HuH-7 (cell line): Measurements from ENCODE around the gene MCF2.
"Not testable (repeated sequence)": the region's sequence is repeated elsewhere in the genome, so short reads cannot be mapped to it uniquely, and the experiment has no call there.

Experiments used
- DNase-seq: peaks from one replicate; pipeline ENCODE4 v3.0.0; 2011; ENCODE audit warnings: low spot score

MCF2 gene, protein sequence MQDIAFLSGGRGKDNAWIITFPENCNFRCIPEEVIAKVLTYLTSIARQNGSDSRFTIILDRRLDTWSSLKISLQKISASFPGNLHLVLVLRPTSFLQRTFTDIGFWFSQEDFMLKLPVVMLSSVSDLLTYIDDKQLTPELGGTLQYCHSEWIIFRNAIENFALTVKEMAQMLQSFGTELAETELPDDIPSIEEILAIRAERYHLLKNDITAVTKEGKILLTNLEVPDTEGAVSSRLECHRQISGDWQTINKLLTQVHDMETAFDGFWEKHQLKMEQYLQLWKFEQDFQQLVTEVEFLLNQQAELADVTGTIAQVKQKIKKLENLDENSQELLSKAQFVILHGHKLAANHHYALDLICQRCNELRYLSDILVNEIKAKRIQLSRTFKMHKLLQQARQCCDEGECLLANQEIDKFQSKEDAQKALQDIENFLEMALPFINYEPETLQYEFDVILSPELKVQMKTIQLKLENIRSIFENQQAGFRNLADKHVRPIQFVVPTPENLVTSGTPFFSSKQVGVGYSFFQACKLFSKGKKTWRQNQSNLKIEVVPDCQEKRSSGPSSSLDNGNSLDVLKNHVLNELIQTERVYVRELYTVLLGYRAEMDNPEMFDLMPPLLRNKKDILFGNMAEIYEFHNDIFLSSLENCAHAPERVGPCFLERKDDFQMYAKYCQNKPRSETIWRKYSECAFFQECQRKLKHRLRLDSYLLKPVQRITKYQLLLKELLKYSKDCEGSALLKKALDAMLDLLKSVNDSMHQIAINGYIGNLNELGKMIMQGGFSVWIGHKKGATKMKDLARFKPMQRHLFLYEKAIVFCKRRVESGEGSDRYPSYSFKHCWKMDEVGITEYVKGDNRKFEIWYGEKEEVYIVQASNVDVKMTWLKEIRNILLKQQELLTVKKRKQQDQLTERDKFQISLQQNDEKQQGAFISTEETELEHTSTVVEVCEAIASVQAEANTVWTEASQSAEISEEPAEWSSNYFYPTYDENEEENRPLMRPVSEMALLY

DNA sequence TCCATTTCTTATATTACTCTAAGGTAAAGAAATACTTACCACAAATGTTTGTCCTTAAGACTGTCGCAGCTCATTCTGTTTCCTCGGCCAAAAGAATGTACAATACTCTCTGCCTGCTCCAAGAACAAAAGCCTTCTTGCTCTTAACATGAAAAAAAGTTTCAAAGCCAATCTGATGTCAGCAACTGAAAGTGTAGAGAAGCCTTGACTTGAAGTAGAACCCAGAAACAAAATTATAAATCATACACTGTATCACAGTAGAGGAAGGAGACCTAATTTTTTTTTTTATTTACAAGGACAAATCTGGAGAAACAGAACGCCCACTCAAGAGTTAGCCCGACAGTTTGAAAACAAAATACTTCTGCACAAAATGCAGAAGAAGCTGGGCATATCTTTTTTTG is at the start of gene MCF2:
MCF2 (minus strand) TSS at position 101 of the 400 bp plus-strand sequence. CDS start 56,423 bp downstream, outside the sequence.
- no peak for DNase-seq

DNA sequence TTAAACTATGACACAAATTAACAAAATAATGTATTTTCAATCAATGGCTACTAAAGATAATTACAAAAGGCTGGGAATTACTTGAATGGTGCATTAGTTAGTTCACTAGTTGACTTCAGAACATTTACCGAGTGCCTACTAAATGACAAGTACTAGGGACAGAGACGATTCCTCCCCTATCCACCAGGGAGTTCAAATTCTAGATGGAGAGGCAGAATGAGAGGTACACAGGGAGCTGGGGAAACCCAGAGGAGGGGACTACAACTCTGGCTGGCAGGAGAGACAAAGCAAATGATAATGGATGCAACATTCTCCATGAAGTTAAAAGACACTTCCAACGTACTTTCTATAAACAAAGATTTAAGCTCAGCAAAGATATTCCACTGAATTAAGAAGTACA is 43.1 kb upstream of the MCF2 start:
- DNase-seq, result no peak

DNA sequence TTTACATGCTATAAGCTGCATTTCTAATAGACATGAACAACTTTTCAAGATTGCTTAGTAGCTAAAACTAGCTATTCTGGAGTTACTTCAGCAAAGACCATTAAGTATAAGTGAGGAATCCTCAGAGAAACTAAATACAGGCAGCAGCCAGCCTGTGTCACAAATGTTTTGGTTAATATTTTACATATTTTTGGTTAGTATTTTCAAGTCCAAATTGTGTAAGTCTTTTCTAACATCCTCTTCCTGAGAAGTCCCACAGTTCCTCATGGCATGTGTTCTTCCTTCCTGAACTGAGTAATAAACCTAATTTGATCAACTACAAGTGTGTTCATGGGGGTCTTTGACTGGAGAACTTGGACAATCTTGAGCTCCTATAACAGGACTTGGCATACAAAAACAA is 42.4 kb upstream of the MCF2 start:
- DNase-seq, result no peak

DNA sequence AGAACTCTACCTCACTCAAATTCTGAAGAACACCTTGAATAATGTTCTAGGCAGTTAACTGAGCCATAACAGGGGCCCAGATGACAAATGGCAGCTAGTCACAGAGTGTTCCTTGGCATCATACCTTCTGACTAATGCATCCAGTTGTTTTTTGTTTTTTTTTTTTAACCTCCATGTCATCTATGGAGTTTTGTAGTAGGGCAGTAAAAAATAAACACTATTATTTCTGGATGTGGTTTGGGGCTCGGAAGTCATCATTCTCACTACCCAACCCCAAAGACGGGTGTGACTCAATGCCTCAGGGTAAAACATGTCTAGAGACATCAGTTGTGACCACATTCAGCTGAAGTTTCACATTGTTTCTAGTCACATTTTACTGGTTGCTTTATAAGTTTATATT is 31.2 kb upstream of the MCF2 start:
- DNase-seq, result no peak

DNA sequence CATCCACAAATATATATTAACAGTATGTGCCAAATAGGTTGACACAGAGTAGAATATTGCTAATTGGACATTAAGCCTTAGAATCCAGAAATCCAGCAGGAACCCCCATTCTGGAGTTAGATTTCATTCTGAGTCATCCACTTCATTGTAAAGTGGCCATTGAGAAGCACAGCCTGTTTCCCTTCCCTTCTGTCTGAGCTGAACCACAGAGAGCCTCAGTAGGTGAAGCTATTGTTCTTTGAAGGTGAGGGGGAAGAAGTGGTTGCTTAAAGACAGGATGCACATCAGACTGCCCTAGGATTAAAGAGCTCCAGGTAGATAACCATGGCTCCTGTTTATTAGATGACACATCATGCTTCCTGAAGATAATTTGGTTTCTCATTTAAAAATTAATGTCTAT is 30.6 kb upstream of the MCF2 start:
- DNase-seq, result no peak

DNA sequence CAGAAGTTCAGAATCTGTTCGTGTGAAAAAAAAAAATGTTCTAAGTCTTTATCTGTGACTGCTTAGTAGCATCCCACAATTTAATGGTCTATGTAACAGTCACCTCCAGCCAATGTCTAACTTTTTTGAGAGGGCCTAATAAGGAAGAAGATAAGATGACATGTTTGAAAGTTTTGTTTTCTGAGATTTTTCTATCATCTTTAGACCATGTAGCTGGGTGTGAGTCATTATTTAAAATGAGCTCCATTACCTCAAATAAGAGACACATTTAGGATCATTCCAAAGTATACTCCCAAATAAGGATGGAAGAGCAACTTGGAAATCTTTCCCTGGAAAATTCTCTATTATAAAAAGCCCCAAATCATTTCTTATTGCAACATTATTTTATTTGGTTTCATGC is 28.2 kb upstream of the MCF2 start:
- no peak for DNase-seq

DNA sequence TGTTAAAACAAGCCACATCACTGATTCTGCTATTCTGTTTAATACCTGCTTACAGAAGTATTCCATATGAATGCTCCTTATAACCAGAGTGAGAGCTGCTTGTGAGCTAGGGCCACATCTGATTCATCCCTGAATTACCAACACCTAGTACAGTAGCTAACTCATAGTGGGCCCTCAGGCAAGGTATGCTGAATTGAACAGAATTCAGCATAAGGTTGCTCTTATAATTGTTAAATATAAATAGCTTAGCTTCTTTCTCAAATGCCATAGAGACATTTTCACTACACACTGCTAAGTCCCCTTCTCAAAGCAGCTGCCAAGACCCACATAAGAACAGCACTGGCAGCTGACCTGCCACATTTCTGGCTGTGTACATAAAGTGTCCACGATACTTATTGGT is 27.0 kb upstream of the MCF2 start:
- no peak for DNase-seq

DNA sequence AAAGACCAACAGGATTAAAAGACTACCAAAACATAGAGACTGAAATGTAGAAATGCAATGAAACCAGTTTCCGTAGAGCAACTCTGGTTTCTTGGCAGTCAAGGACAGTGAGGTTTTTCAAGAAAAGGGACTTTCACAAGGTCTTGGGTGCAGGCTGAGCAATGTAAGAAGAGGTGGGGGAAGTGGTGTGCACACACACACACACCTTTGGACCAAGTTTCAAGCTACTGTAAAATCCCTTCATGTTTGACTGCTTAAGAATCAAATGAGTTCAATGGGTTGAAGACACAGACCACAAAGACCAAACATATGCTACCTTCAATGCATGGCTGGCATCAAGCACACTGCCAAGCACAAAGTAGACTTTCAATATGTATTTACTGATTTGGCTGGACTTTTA is 17.8 kb upstream of the MCF2 start:
- DNase-seq, result no peak

DNA sequence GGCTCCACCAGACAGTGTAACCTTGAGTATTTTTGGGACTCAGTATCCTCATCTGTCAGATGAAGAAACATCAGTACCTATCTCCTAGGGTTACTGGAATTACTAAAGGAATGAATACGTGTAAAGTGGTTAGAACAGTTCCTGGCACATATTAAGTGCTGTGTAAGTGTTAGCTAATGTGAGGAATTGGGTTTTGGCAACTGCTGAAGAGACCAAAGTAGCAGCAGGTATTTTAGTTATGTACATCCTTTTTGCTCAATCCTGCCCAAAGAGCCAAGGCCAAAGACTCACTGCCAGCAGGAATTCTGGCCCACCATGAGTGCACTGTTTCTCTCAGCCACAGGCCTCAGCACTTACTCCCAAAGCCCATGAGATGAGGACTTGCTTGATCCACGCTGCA is 16.7 kb upstream of the MCF2 start:
- DNase-seq, result no peak

DNA sequence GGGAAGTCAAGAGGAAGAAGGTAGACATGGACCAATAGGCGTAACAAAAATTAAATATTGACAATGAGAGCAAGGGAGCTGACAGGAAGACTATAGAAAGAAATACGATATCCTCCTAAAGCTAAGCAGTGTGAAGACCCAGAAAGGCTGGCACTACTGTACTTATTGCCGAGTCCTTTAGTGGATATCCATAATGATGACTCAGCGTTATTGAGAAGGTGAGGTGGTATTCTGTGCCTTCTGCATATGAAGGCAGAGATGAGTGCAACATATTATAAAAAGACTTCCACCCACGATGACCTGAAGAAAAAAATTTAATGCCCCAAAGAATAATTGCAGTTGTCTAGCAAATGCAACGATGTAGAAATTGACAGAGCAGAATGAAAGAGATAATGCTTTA is 13.0 kb upstream of the MCF2 start:
- no peak for DNase-seq

DNA sequence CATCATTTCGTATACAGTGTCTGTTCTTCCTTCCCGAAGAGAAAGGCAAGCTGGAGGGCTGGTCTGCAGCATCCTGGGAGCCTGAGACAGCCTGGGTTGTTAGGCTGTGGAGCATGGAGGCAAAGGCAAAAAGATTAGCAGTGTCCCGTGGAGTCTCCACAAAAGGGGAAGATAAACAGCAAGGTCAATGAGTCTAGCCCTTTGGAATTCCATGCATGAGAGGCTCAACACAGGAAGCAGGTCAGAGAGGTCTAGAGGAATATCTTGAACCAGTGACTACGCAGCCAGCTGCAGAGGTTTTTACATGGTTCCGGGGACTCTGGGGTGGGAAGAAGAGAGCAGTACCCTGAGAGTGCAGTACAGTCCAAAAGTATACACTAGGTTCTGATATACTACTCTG is 12.2 kb upstream of the MCF2 start:
- DNase-seq, result no peak

DNA sequence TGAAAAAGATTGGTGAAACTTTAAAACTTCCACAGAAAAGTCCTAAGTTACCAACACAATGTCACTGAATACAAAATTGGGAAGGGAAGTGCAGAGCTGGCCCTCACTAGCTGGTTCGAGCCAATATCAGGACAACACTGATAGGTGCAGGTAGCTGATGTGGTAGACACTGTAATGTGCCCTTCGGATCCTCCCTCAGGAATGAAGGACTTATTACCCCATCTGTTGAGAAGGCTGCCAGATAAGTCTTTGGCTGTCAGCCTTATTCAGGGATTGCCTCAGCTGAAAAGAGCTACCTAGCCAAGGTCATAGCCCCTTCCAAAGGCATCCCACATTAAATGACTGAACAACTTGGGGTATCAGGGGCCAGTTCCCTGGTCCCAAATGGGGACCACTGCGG is 5.3 kb downstream of the MCF2 start:
- DNase-seq, result no peak

DNA sequence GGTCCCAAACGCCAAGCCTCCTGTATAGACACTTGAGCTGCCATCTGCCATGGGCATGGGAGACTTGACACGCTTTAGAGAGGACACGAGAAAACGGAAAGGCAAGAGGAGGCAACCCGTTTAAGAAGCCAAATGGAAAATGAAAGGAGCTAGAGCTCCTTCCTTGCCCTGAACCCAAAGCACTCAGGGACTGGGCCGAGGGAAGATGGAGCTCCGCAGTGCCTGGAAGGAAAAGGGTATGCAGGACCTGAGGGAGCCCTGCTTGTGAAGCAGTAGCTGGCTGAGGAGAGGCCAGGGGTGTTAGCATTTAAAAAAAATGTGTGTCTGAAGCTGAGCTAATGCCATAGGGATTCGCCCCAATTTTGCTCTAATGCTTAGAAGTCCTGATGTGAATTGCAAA is 15.1 kb downstream of the MCF2 start:
- no peak for DNase-seq

DNA sequence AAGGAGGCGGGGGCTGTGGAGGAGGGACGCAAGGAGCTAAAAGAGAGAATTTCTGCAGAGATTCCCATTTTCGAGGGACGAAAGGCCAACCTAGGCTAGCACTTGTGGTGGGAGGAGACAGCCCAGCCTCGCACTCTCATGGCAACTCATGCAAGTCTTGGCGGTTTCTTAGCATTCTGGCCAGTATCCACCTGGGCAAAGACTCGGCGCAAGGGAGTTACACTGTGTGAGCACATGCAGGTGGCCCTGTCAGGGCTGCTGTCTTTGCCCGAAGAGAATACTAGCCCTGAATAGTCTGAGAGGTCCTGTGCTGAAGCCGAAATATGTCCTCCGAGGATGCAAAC is 15.5 kb downstream of the MCF2 start:
- no peak for DNase-seq

DNA sequence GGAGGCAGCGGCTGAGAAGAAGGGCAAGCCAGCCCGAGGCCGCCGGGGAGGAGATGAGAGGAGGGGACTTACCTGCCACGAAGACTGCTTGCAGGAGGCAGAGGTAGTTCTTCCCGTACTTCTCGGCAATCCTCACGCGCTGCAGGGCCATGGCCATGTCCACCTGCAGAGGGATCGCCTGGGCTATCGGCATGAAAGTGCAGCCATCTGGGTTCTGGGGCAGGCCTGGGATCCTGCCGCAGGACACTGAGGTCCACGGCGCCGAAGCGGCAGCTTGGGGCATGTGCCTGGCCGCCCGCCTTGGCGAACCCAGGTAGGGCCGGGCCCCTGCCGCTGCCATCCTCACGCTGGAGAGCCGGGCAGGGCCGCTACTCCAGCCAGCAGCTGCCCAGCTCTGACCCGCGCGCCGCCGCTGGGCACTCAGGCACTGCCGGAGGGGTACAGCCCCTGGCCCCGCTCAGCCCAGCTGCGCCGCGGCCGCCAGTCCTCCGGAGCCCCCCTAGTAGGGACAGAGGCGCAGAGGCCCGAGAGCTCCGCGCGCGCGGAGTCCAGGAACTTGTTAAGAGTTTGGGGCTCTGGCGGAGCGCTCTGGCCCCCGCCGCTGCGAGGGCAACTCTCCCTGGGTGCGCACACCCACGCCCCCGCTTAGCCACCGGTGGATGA is 16.0 kb downstream of the MCF2 start:
- no peak for DNase-seq

DNA sequence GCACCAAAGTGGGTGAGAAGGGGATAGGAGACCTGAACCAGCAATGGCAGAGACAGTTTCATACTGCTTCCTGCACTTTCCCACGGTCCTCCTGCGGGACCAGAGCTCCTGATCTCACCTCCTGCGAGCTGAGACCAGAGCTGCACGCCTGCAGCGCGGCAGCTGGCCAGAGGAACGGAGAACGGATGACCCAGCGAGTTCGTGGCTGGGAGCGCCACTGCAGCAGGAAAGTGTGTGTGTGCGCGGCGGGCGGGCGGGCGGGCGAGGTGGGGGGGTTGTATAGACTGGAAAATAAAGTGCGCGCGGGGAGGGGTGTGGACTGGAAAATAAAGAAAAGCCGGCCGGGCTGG is 16.5 kb downstream of the MCF2 start:
- DNase-seq, result no peak

DNA sequence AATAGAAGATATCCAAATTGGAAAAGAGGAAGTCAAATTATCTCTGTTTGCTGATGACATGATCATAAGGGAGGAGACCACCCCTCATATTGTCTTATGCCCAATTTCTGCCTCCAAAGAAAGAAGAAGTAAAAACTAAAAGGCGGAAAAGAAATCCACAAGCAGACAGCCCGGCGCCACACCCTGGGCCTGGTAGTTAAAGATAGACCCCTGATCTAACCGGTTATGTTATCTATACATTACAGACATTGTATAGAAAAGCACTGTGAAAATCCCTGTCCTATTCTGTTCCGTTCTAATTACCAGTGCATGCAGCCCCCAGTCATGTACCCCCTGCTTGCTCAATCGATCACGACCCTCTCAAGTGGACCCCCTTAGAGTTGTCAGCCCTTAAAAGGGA is 22.8 kb downstream of the MCF2 start:
- DNase-seq, result not testable (repeated sequence)

DNA sequence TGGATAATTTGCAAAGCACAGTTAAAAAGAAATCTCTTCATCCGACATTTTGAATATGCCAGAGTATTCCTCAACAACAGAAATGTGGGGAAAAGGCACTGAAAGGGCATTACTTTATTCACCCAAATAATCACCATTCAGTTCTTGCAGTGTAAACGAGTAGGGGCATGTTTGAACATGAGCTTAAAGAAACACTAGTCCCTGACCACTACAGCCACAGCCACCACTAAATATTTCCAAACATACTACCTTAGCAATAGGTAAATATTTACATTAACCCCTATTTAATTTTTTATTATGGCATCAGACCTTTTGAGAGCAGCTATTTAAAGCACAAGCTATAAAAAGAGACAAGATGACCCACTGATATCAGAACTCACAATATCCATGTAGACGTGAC is 27.6 kb downstream of the MCF2 start:
- DNase-seq, result no peak

DNA sequence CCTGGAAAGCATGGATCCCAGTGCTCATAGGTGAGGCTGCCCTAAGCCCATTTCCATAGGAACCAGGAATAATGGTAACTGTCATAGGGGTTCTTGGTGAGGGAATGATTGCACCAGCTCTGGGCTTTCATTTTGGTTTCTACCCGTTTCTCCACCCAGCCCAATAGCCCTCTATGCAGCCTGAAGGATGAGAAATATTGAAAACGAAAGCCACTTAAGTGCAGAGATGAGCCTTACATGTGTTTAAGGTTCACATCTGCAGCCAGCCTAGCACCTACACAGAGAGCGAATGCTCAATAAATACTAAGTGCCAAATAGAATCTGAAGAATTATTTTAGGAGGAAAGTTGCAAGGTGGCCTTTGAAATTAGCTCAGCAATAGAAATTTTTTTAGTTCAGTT is 60.4 kb downstream of the MCF2 start:
- DNase-seq, result no peak

DNA sequence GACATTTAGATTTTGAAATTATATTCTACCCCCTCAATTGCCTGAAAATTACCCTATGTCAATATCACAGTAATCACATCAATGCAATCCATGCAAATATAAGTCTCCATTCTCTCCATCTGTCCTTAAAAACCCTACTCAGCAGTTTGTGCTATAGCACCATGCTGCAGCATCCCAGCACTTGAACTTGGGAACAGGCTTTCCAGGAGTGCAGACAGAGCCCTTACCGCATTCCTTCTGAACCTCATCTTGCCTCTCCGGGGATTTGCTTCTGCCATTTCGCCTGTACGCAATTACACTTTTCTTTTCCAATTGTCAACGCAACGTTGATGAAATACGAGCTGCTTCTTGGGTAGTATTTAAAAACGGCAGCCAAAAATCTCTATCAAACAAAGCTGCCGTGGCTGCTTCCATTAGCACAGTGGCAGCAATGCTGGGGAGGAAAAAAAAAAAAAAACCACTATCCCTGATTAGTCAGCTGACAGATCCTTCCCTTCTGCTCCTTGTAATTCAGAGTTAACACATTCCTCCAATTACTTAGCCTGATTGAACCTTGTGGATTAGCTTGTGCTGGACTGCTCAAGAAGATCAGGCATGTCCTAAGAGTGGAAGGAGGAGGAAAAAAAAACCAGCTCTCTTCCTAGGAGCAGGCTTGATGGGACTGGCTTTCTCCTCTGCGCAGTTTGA is 65.6 kb downstream of the MCF2 start:
- DNase-seq, result no peak

DNA sequence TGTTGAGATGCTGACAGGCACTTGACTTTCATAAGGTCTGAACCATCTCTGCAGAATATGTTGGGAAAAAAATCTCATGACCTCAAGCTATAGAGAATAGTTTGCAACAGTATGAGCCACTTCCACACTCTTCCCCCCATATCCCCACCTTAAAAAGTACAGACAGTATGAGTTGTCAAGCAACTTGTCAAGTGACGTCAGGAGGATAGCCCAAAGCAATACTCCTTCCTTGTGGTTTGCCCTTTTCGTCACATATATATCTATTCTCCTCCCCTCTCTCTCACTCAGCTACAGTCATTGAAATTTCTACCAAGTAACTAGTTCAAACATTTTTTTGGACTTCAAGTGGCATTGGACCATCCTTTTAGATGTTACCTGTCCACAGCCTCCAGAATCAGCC is 67.7 kb downstream of the MCF2 start:
- DNase-seq, result no peak

DNA sequence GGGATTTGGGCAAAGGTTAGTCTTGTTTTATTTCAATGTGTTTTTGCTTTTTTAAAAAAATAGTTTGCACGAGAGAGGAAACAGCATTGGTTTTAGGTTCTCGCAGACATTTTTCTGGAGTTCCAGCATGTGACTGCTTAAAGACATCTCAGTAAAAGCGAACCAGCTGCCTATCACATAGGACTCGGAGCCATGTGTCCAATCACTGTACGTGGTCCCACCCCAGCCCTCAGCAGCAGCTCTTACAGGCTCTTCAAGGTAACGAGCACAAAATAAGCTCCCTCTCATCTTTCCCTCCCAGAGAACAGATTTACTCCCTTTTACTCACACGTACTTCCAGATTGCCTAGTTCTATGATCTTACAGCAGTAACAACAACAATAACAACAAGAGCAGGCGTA is 68.7 kb downstream of the MCF2 start:
- no peak for DNase-seq
